Glutamatergic neuron (in vitro differentiated cells): ENCODE measurements around the gene NEK10. TPM values are rescaled to one million over a fixed set of nuclear protein-coding genes. Genes with fewer than 3 reads are reported as not detected.

ENCODE experiments used
- DNase-seq: peaks from one replicate; pipeline ENCODE4 v3.0.0; 2022
- H3K27ac Mint-ChIP-seq: one replicate; pipeline ENCODE4 v1.8.0; 2020; ENCODE audit warnings: mild to moderate bottlenecking, mixed read lengths, inconsistent platforms; ENCODE audit not compliant: unreplicated experiment
- H3K27me3 Mint-ChIP-seq: one replicate; pipeline ENCODE4 v1.8.0; 2020; ENCODE audit warnings: mild to moderate bottlenecking, moderate library complexity, mixed read lengths, inconsistent platforms; ENCODE audit not compliant: unreplicated experiment
- H3K36me3 Mint-ChIP-seq: one replicate; pipeline ENCODE4 v1.8.0; 2020; ENCODE audit warnings: mild to moderate bottlenecking, mixed read lengths, inconsistent platforms; ENCODE audit not compliant: unreplicated experiment
- H3K4me1 Mint-ChIP-seq: one replicate; pipeline ENCODE4 v1.8.0; 2020; ENCODE audit warnings: mild to moderate bottlenecking, low read depth, mixed read lengths, inconsistent platforms; ENCODE audit not compliant: unreplicated experiment
- H3K4me3 Mint-ChIP-seq: one replicate; pipeline ENCODE4 v1.8.0; 2020; ENCODE audit warnings: mild to moderate bottlenecking, mixed read lengths, inconsistent platforms; ENCODE audit not compliant: unreplicated experiment
- H3K9me3 Mint-ChIP-seq: one replicate; pipeline ENCODE4 v1.8.0; 2020; ENCODE audit warnings: mild to moderate bottlenecking, moderate library complexity, mixed read lengths, inconsistent platforms; ENCODE audit not compliant: unreplicated experiment
- CTCF ChIP-seq: fragments of 200-600 bp; sonication (generic); IDR thresholded peaks from one replicate; pipeline ENCODE4 v1.5.0; 2021; ENCODE audit not compliant: partially characterized antibody, unreplicated experiment
- total RNA-seq: library from RNA; stranded (reverse); fragmentation: NEBNext Ultra II Directional; extraction: Animal tissue kit (Norgen Biotek cat#: 25700); gene quantifications from one replicate; pipeline ENCODE4 v1.2.1, GENCODE V29; 2021; ENCODE audit not compliant: unreplicated experiment

The NEK10 gene
- total RNA-seq, 1 donor from 2014 or later: 1.5 TPM

DNA sequence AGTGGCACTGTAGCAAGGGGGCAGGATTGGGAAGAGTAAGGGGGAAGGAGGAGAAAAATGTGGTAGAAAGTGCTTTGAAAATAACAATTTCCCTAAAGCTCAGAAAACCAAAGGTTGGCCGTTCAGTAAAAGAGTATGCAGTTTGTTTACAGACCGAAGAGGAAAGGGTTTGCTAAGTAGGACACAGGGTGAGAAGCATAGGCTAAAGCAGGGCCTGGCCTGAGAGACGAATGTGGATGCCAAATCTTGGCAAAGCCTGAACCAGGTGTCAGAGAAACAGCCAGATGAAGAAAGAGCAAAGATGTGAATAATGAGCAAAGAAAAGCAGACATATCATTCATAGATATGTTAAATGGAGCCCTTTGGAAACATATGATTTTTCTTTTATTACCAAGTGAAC lies 17.1 kb downstream of the NEK10 start:
- TF ChIP-seq CTCF: no peak
- DNase-seq: no peak
- H3K4me1 Mint-ChIP-seq: no peaks in the 10 kb centered on the region
- no peaks in the 10 kb centered on the region for H3K9me3 Mint-ChIP-seq
- no peak overlapping the region for H3K27ac Mint-ChIP-seq
- no peak overlapping the region for H3K4me3 Mint-ChIP-seq
- H3K36me3 Mint-ChIP-seq: no peaks in the 10 kb centered on the region
- peaks cover 2% of the 10 kb centered on the region for H3K27me3 Mint-ChIP-seq

GRCh38 chr3:27349832-27350231 lies 19.4 kb downstream of the NEK10 start:
- no peak for TF ChIP-seq CTCF
- no peaks in the 10 kb centered on the region for H3K36me3 Mint-ChIP-seq
- no peak overlapping the region for H3K4me3 Mint-ChIP-seq

DNA sequence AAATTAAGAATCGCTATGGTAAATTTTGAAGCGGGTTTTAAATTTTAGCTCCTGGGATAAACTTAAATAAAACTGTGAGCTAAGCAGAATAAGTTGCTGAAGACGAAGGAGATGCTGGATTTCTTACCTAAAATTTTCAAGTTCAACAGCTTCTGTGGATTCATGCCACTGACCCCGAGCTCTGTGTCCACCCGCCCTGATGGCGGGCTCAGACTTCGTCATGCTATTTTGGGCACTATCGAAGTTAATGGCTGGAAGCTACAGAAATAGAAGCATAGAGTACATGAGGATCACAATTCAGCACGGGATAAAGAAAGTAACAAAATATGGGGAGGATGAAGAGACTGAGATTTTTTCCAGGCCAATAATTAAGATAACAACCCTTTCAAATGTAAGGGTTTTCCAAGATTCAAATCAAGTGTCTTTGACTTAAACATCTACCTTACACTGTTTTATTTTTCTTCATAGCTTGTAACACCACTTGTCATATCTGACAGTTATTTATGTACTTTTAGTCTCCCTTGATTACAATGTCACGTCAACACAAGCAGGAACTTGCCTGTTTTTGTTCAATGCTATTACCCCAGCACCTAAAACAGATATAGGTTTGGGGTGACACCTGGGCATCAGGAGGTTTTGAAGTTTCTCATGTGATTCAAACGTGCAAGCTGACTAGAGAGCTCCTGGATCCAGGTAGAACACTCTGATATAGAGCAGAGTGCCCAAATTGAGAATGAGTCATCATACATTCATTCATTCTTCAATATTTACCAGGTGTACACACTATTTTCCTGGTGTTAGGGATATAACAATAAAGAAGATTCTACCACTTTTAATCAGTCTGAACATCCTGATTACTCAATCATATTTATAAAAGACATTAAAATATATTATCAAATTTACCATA lies 23.0 kb downstream of the NEK10 start:
- H3K4me1 Mint-ChIP-seq: no peaks in the 10 kb centered on the region

More at GRCh38 chr3:27349832-27350231, 19.4 kb downstream of the NEK10 start:
- no peak for DNase-seq
- Mint-ChIP-seq H3K9me3 (no peaks in the 10 kb centered on the region), H3K27ac (no peak overlapping the region), H3K27me3 (peaks cover 2% of the 10 kb centered on the region), H3K4me1 (no peaks in the 10 kb centered on the region)

GRCh38 chr3:27345493-27345892 lies 23.7 kb downstream of the NEK10 start:
- H3K9me3 Mint-ChIP-seq: no peaks in the 10 kb centered on the region
- no peak for TF ChIP-seq CTCF
- no peaks in the 10 kb centered on the region for H3K27me3 Mint-ChIP-seq
- no peak for DNase-seq
- H3K27ac Mint-ChIP-seq: no peak overlapping the region
- H3K4me3 Mint-ChIP-seq: no peak overlapping the region
- no peaks in the 10 kb centered on the region for H3K36me3 Mint-ChIP-seq
- no peaks in the 10 kb centered on the region for H3K4me1 Mint-ChIP-seq

More for the DNA sequence above, 23.0 kb downstream of the NEK10 start:
- Mint-ChIP-seq H3K27me3 (no peaks in the 10 kb centered on the region), H3K36me3 (no peaks in the 10 kb centered on the region), H3K9me3 (no peaks in the 10 kb centered on the region), H3K27ac (no peak overlapping the region), H3K4me3 (no peak overlapping the region)
- TF ChIP-seq CTCF: no peak
- no peak for DNase-seq

- TF ChIP-seq CTCF: no peak
- H3K27ac Mint-ChIP-seq: no peak overlapping the region
- no peaks in the 10 kb centered on the region for H3K4me1 Mint-ChIP-seq
- no peaks in the 10 kb centered on the region for H3K36me3 Mint-ChIP-seq
- H3K27me3 Mint-ChIP-seq: no peaks in the 10 kb centered on the region
- no peak overlapping the region for H3K4me3 Mint-ChIP-seq
- DNase-seq: no peak
- no peaks in the 10 kb centered on the region for H3K9me3 Mint-ChIP-seq
Measured at GRCh38 chr3:27345045-27345444, 24.1 kb downstream of the NEK10 start.
